OCI-LY3 (cell line): ENCODE data around the gene AIFM1.

Source experiments
- H2AFZ ChIP-seq: fragments of 200-600, 300-600 bp; shearing (Covaris generic); 2 replicates; pipeline ENCODE4 v1.6.0; 2014; ENCODE audit warnings: antibody characterized with exemption, low read depth, low read length
- H3K27ac ChIP-seq: fragments of 200-600, 300-600 bp; sonication (generic); 2 replicates; pipeline ENCODE4 v1.5.1; 2014; ENCODE audit warnings: mild to moderate bottlenecking, low read length, moderate library complexity, mixed read lengths
- H3K27me3 ChIP-seq: fragments of 200-600, 300-600 bp; sonication (generic); 2 replicates; pipeline ENCODE4 v1.6.1; 2014; ENCODE audit warnings: low read depth, low read length, mixed read lengths
- H3K36me3 ChIP-seq: fragments of 200-600, 300-600 bp; sonication (generic); replicated peaks from 2 replicates; pipeline ENCODE3; 2014; ENCODE audit warnings: low read depth, low read length, mixed read lengths
- H3K4me1 ChIP-seq: fragments of 300-600, 200-600 bp; sonication (generic); 2 replicates; pipeline ENCODE4 v1.6.1; 2014; ENCODE audit warnings: low read length, mixed read lengths
- H3K4me2 ChIP-seq: fragments of 200-600, 300-600 bp; sonication (generic); 2 replicates; pipeline ENCODE4 v1.6.1; 2014; ENCODE audit warnings: low read length, mixed read lengths
- H3K4me3 ChIP-seq: fragments of 300-600, 200-600 bp; sonication (generic); 2 replicates; pipeline ENCODE4 v1.5.1; 2014; ENCODE audit warnings: antibody characterized with exemption, mild to moderate bottlenecking, low read length, moderate library complexity
- H3K79me2 ChIP-seq: fragments of 300-600, 200-600 bp; shearing (Covaris generic); 2 replicates; pipeline ENCODE4 v1.6.1; 2014; ENCODE audit warnings: mild to moderate bottlenecking, low read length, mixed read lengths
- H3K9ac ChIP-seq: fragments of 300-600, 200-600 bp; shearing (Covaris generic); 2 replicates; pipeline ENCODE4 v1.6.0; 2014; ENCODE audit warnings: mild to moderate bottlenecking, low read length, moderate library complexity
- H3K9me3 ChIP-seq: fragments of 200-600, 300-600 bp; shearing (Covaris generic); 2 replicates; pipeline ENCODE4 v1.6.1; 2014; ENCODE audit warnings: low read length, mixed read lengths; ENCODE audit not compliant: insufficient read depth
- H4K20me1 ChIP-seq: fragments of 200-600, 300-600 bp; sonication (generic); 2 replicates; pipeline ENCODE4 v1.6.1; 2016; ENCODE audit warnings: low read length, mixed read lengths; ENCODE audit not compliant: insufficient read depth
- CTCF ChIP-seq: fragments of 200-600, 300-600 bp; sonication (generic); IDR thresholded peaks from 2 replicates; pipeline ENCODE4 v1.5.1; 2014; ENCODE audit warnings: antibody characterized with exemption, low read length, low read depth
- EZH2phosphoT487 ChIP-seq: fragments of 200-600 bp; shearing (Covaris generic); IDR thresholded peaks from 2 replicates; pipeline ENCODE4 v1.6.1; 2018; ENCODE audit warnings: antibody characterized with exemption, mixed run types, low read depth

Gene AIFM1

GRCh38 chrX:130163398-130163797 is 2.2 kb downstream of the AIFM1 start:
- H2AFZ ChIP-seq, result no peak overlapping the region
- TF ChIP-seq CTCF, result no peak
- no peak for TF ChIP-seq EZH2phosphoT487
- H3K4me3 ChIP-seq, result no peak overlapping the region
- H3K27me3 ChIP-seq, result no peaks in the 10 kb centered on the region
- no peaks in the 10 kb centered on the region for H3K9me3 ChIP-seq
- peaks cover 13% of the 10 kb centered on the region for H3K4me1 ChIP-seq
- H3K36me3 ChIP-seq, result peaks cover 2% of the 10 kb centered on the region
- no peak overlapping the region for H3K9ac ChIP-seq
- H3K4me2 ChIP-seq, result no peak overlapping the region
- H4K20me1 ChIP-seq, result no peaks in the 10 kb centered on the region
- no peak overlapping the region for H3K27ac ChIP-seq
- H3K79me2 ChIP-seq, result peaks cover 67% of the 10 kb centered on the region

DNA sequence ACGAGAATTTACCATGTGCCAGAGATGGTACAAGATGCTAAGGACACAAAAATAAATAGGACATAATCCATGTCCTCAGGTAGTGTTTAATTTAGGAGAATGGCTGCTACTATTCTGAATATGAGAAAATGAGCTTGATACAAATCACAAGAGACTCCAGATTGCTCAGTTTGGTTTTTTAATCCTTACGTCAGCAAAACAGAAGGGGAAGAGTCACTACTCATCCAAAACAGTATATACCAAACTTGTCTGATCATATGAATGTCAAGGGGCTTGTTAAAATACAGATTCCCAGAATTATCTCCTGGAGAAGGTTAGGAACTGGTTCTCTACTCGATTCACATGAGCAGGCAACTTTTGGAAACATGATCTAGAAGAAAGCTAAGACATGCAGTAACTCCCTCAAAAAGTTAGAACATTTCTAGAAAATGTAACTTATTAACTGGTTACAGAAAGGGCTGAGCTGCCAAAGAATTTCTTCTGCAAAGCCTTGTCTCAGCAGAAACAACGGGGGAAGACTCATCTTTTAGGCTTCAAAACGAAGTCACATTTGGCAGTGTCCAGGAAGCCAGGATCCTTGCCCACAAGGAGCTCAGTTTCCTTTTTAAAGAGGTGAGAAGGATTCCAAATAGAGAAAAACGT is 3.4 kb downstream of the AIFM1 start:
- Histone ChIP-seq H4K20me1 (no peaks in the 10 kb centered on the region), H3K9ac (no peak overlapping the region), H3K4me2 (no peak overlapping the region), H3K36me3 (peaks cover 2% of the 10 kb centered on the region), H3K9me3 (no peaks in the 10 kb centered on the region), H3K79me2 (peaks cover 71% of the 10 kb centered on the region), H3K27me3 (no peaks in the 10 kb centered on the region), H3K4me3 (no peak overlapping the region), H3K27ac (no peak overlapping the region), H3K4me1 (peaks cover 12% of the 10 kb centered on the region), H2AFZ (no peak overlapping the region)
- TF ChIP-seq EZH2phosphoT487 (no peak), CTCF (no peak)

DNA sequence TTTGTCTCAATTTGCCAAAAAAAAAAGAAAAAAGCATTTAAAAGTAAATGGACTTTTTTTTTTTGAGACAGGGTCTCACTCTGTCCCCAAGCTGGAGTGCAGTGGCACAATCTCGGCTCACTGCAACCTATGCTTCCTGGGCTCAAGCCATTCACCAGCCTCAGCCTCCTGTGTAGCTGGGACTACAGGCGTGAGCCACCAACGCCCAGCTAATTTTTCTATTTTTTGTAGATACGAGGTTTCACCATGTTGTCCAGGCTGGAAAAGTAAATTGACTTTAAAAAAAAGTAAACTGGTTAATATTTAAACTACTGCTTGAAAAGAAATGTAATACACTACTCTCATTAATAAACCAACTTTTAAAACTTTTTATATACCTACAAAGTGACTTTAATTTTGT is 5.9 kb downstream of the AIFM1 start:
- Histone ChIP-seq H4K20me1 (no peaks in the 10 kb centered on the region), H3K4me2 (no peak overlapping the region), H3K9ac (no peak overlapping the region), H3K36me3 (peaks cover 6% of the 10 kb centered on the region), H2AFZ (no peak overlapping the region), H3K4me1 (peaks cover 6% of the 10 kb centered on the region), H3K4me3 (no peak overlapping the region), H3K79me2 (peaks cover 55% of the 10 kb centered on the region), H3K27ac (no peak overlapping the region), H3K9me3 (no peaks in the 10 kb centered on the region), H3K27me3 (no peaks in the 10 kb centered on the region)
- TF ChIP-seq EZH2phosphoT487 (no peak), CTCF (no peak)

DNA sequence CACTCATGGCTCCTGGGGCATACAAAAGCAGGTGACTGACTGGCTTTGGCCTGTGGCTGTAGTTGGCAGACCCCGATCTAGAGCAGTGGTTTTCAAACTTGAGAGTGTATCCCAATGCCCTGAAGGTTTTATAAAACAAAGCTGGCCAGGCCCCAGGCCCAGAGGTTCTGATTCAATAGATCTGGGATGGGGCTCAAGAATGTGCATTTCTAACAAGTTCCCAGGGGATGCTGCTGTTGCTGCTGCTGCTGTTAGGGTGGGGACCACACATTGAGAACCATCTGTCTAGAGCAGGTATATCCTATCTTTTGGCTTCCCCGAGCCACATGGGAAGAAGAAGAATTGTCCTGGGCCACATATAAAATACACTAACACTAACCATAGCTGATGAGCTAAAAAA is 7.3 kb downstream of the AIFM1 start:
- no peak overlapping the region for H3K9ac ChIP-seq
- peaks cover 42% of the 10 kb centered on the region for H3K79me2 ChIP-seq
- no peaks in the 10 kb centered on the region for H3K4me1 ChIP-seq
- H3K27ac ChIP-seq, result no peak overlapping the region
- H3K9me3 ChIP-seq, result no peaks in the 10 kb centered on the region
- H4K20me1 ChIP-seq, result no peaks in the 10 kb centered on the region
- no peak for TF ChIP-seq CTCF
- TF ChIP-seq EZH2phosphoT487, result no peak
- no peak overlapping the region for H3K4me3 ChIP-seq
- no peak overlapping the region for H2AFZ ChIP-seq
- H3K4me2 ChIP-seq, result no peak overlapping the region
- H3K36me3 ChIP-seq, result peaks cover 6% of the 10 kb centered on the region
- no peaks in the 10 kb centered on the region for H3K27me3 ChIP-seq
